ENCODE measurements around the gene TJP3. TPM values are rescaled to one million over a fixed set of nuclear protein-coding genes. Genes with fewer than 3 reads are reported as not detected.

Gene TJP3
- total RNA-seq, 1 donor from 2014 or later = 0.22 TPM

GRCh38 chr19:3790209-3790734, 82.1 kb downstream of the TJP3 start:
- intact Hi-C loops (cut with micrococcal nuclease) = no loop called here
- ATAC-seq (no peak), DNase-seq (no peak)

DNA sequence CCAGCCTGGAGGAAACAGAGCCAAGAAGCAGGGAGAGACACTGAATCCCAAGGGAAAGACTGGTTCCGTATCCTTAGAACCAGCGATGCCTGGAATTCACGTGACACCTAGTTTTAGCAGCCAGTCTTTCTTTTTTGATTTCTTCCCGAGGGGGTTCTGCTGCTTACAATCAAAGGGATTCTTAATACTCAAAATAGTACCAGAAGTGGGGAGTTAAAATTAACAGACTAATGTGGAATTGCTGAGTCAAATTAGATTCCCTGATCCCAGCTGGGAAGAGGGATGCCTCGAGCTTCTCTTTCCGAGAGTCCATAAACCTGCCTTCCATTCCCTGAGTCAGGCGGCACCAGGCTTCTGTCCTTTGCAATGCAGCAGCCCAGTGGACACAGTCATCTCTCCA, 82.8 kb downstream of the TJP3 start:
- ATAC-seq (no peak), DNase-seq (no peak)
- intact Hi-C loops (cut with micrococcal nuclease) = no loop called here

GRCh38 chr19:3792114-3792513, 83.9 kb downstream of the TJP3 start:
- ATAC-seq (no peak), DNase-seq (no peak)
- intact Hi-C loops (cut with micrococcal nuclease) = no loop called here

- ATAC-seq (no peak), DNase-seq (no peak)
- intact Hi-C loops (cut with micrococcal nuclease) = no loop called here
Observed at GRCh38 chr19:3793799-3794198, 85.6 kb downstream of the TJP3 start.

GRCh38 chr19:3796358-3796757, 88.2 kb downstream of the TJP3 start:
- intact Hi-C loops (cut with micrococcal nuclease) = no loop called here
- no peak for ATAC-seq
- DNase-seq = no peak

DNA sequence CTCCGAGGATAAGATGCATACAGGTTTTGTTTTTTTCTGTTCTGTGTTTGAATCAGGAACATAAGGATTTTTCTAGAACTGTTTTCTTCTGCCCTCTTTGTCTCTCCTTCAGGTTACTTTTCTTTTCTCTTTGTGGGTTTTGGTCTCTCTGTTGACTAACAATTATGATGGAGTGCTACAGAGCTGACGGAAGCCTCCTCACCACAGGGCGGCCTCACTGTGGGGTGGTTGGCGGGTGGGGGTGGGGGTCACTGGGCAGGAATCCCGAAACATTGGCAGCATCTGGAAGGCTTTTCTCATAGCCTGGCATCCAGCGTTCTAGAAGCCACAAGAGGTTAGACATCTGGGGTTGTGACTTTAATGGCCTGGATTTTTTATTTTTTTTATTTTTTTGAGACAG, 90.0 kb downstream of the TJP3 start:
- intact Hi-C loops (cut with micrococcal nuclease) = no loop called here
- DNase-seq (no peak), ATAC-seq (no peak)

Other genes with a start within 250 kb of the TJP3 start
- gene SMIM24, start 227.9 kb upstream of the TJP3 start, total RNA-seq = not detected
- not detected for gene SMIM44, start 224.9 kb upstream of the TJP3 start, total RNA-seq
- 11.0 TPM for gene DOHH, start 207.7 kb upstream of the TJP3 start, total RNA-seq
- gene FZR1, start 202.1 kb upstream of the TJP3 start, total RNA-seq = 19.2 TPM
- gene TEKTIP1, start 169.2 kb upstream of the TJP3 start, total RNA-seq = 0.40 TPM
- 21.8 TPM for gene MFSD12, start 150.8 kb upstream of the TJP3 start, total RNA-seq
- 36.9 TPM for gene HMG20B, start 135.4 kb upstream of the TJP3 start, total RNA-seq
- 1.9 TPM for gene GIPC3, start 122.9 kb upstream of the TJP3 start, total RNA-seq
- 2.0 TPM for gene TBXA2R, start 101.5 kb upstream of the TJP3 start, total RNA-seq
- 13.5 TPM for gene CACTIN, start 81.6 kb upstream of the TJP3 start, total RNA-seq
- gene PIP5K1C, start 7.9 kb upstream of the TJP3 start, total RNA-seq = 34.7 TPM
- 12.5 TPM for gene APBA3, start 53.3 kb downstream of the TJP3 start, total RNA-seq
- 70.8 TPM for gene MRPL54, start 54.3 kb downstream of the TJP3 start, total RNA-seq
- not detected for gene RAX2, start 63.8 kb downstream of the TJP3 start, total RNA-seq
- gene MATK, start 78.0 kb downstream of the TJP3 start, total RNA-seq = 0.62 TPM
- gene ZFR2, start 160.7 kb downstream of the TJP3 start, total RNA-seq = not detected
- not detected for gene ATCAY, start 172.3 kb downstream of the TJP3 start, total RNA-seq
- 1,046 TPM for gene NMRK2, start 224.7 kb downstream of the TJP3 start, total RNA-seq

Data from left ventricle myocardium superior (tissue), 1 donor.